Neural cell (in vitro differentiated cells): ENCODE data around the gene AGO3. TPM values are rescaled to one million over a fixed set of nuclear protein-coding genes. Genes with fewer than 3 reads are reported as not detected.

Experiments used
- H2AFZ ChIP-seq: fragments of 200-600, 300-800 bp; sonication (generic), shearing (Covaris generic); 2 replicates; pipeline ENCODE4 v1.6.0; 2014; ENCODE audit warnings: low read depth, mild to moderate bottlenecking, antibody characterized with exemption, low read length, moderate library complexity
- H3F3A ChIP-seq: fragments of 200-600 bp; shearing (Covaris generic); 2 replicates; pipeline ENCODE4 v1.6.1; 2016; ENCODE audit warnings: mild to moderate bottlenecking, moderate library complexity, mixed read lengths, antibody characterized with exemption, low read length; ENCODE audit not compliant: insufficient read depth, poor library complexity, severe bottlenecking
- H3K27ac ChIP-seq: fragments of 200-600, 300-800 bp; sonication (generic), shearing (Covaris generic); 2 replicates; pipeline ENCODE4 v1.5.1; 2014; ENCODE audit warnings: mild to moderate bottlenecking, low read length, moderate library complexity
- H3K27me3 ChIP-seq: fragments of 300-800, 200-600 bp; sonication (generic), shearing (Covaris generic); 2 replicates; pipeline ENCODE4 v1.6.0; 2014; ENCODE audit warnings: mild to moderate bottlenecking, low read depth, low read length, moderate library complexity; ENCODE audit not compliant: insufficient read depth
- H3K36me3 ChIP-seq: fragments of 300-800, 200-600 bp; sonication (generic), shearing (Covaris generic); 2 replicates; pipeline ENCODE4 v1.5.1; 2014; ENCODE audit warnings: mild to moderate bottlenecking, antibody characterized with exemption, low read length, moderate library complexity; ENCODE audit not compliant: insufficient read depth
- H3K4me2 ChIP-seq: fragments of 300-800, 200-600 bp; sonication (generic), shearing (Covaris generic); 2 replicates; pipeline ENCODE4 v1.6.0; 2014; ENCODE audit warnings: mild to moderate bottlenecking, low read length
- H3K4me3 ChIP-seq: fragments of 300-800, 200-600 bp; sonication (generic), shearing (Covaris generic); 2 replicates; pipeline ENCODE4 v1.5.1; 2014; ENCODE audit warnings: mild to moderate bottlenecking, low read length, moderate library complexity
- H3K79me2 ChIP-seq: fragments of 200-600 bp; shearing (Covaris generic); replicated peaks from 2 replicates; pipeline ENCODE4 v1.6.0; 2014; ENCODE audit warnings: mild to moderate bottlenecking, low read length, moderate library complexity; ENCODE audit not compliant: insufficient read depth
- H3K9ac ChIP-seq: fragments of 300-800, 200-600 bp; sonication (generic), shearing (Covaris generic); 2 replicates; pipeline ENCODE4 v1.6.1; 2016; ENCODE audit warnings: mild to moderate bottlenecking, low read length, mixed read lengths
- H3K9me2 ChIP-seq: fragments of 200-600 bp; shearing (Covaris generic); 2 replicates; pipeline ENCODE4 v1.6.1; 2016; ENCODE audit warnings: mild to moderate bottlenecking, low read length, mixed read lengths; ENCODE audit not compliant: insufficient read depth
- H3K9me3 ChIP-seq: fragments of 200-600, 300-800 bp; sonication (generic), shearing (Covaris generic); 2 replicates; pipeline ENCODE4 v1.6.1; 2016; ENCODE audit warnings: mild to moderate bottlenecking, mixed run types, low read length, moderate library complexity, mixed read lengths
- H4K20me1 ChIP-seq: fragments of 200-600 bp; shearing (Covaris generic); 2 replicates; pipeline ENCODE4 v1.6.1; 2016; ENCODE audit warnings: mild to moderate bottlenecking, mixed run types; ENCODE audit not compliant: insufficient read depth
- CTCF ChIP-seq: fragments of 450-650 bp; IDR thresholded peaks from 2 replicates; pipeline ENCODE4 v1.5.1; 2014; ENCODE audit warnings: antibody characterized with exemption, mild to moderate bottlenecking, moderate library complexity; ENCODE audit not compliant: poor library complexity, severe bottlenecking
- EP300 ChIP-seq: fragments of 450-650 bp; conservative IDR thresholded peaks from 2 replicates; pipeline ENCODE4 v1.6.1; 2014; ENCODE audit warnings: antibody characterized with exemption, mild to moderate bottlenecking, moderate library complexity; ENCODE audit not compliant: poor library complexity, severe bottlenecking
- EZH2 ChIP-seq: fragments of 200-600, 300-800 bp; shearing (Covaris generic), sonication (generic); IDR thresholded peaks from 2 replicates; pipeline ENCODE4 v1.6.1; 2014; ENCODE audit warnings: antibody characterized with exemption, low read length, borderline replicate concordance, mild to moderate bottlenecking; ENCODE audit not compliant: insufficient read depth, poor library complexity, severe bottlenecking
- MXI1 ChIP-seq: fragments of 450-650 bp; conservative IDR thresholded peaks from 2 replicates; pipeline ENCODE4 v1.6.1; 2014; ENCODE audit warnings: antibody characterized with exemption, mild to moderate bottlenecking; ENCODE audit not compliant: poor library complexity, severe bottlenecking
- POLR2AphosphoS5 ChIP-seq: IDR thresholded peaks from 2 replicates; pipeline ENCODE4 v1.6.1; 2012
- RAD21 ChIP-seq: fragments of 450-650 bp; conservative IDR thresholded peaks from 2 replicates; pipeline ENCODE4 v1.6.1; 2014; ENCODE audit warnings: antibody characterized with exemption, mild to moderate bottlenecking, moderate library complexity
- REST ChIP-seq: IDR thresholded peaks from 2 replicates; pipeline ENCODE4 v1.6.1; 2012; ENCODE audit warnings: borderline replicate concordance
- SMC3 ChIP-seq: fragments of 450-650 bp; conservative IDR thresholded peaks from 2 replicates; pipeline ENCODE4 v1.6.1; 2014; ENCODE audit warnings: antibody characterized with exemption, mild to moderate bottlenecking, moderate library complexity; ENCODE audit not compliant: poor library complexity
- TAF1 ChIP-seq: IDR thresholded peaks from 2 replicates; pipeline ENCODE4 v1.6.1; 2012; ENCODE audit warnings: low read depth
- polyA plus RNA-seq: library from polyadenylated mRNA; depleted of rRNA; stranded (reverse); fragments of >200 nt; gene quantifications from 2 replicates; pipeline ENCODE4 v1.2.3, GENCODE V29; 2014

Gene AGO3
- polyA plus RNA-seq, 1 donor from 2014 or later, result 9.4 TPM

GRCh38 chr1:36088265-36088576, 157.3 kb downstream of the AGO3 start:
- TF ChIP-seq REST (no peak), MXI1 (no peak), CTCF (no peak), POLR2AphosphoS5 (no peak), EZH2 (no peak), SMC3 (no peak), EP300 (no peak), RAD21 (no peak), TAF1 (no peak)
- H3K27ac ChIP-seq, result no peak overlapping the region

GRCh38 chr1:36088577-36089392, 157.9 kb downstream of the AGO3 start, which contains the start of gene ADPRS:
ADPRS (plus strand) TSS chr1:36088892; CDS start chr1:36088905, 13 bp downstream.
- H2AFZ ChIP-seq, result peak within 1 kb of the TSS; percentile 70
- no peaks in the 10 kb centered on the region for H3K9me2 ChIP-seq
- no peaks in the 10 kb centered on the region for H3F3A ChIP-seq
- peak within 1 kb of the TSS; percentile 73 for H3K27ac ChIP-seq
- H3K4me2 ChIP-seq, result peak within 1 kb of the TSS; percentile 74
- H3K4me3 ChIP-seq, result peak within 1 kb of the TSS; percentile 82
- H3K36me3 ChIP-seq, result no peaks in the 10 kb centered on the region
- H4K20me1 ChIP-seq, result no peaks in the 10 kb centered on the region
- peak; percentile 74 for TF ChIP-seq EP300
- peak; percentile 65 for TF ChIP-seq REST
- no peak for TF ChIP-seq EZH2
- peak; percentile 65 for TF ChIP-seq SMC3
- peak; percentile 99 for TF ChIP-seq CTCF
- peak; percentile 92 for TF ChIP-seq MXI1
- peak; percentile 98 for TF ChIP-seq POLR2AphosphoS5
- peak; percentile 38 for TF ChIP-seq RAD21
- peak; percentile 62 for TF ChIP-seq TAF1
- H3K9ac ChIP-seq, result peak within 1 kb of the TSS; percentile 89
- no peaks in the 10 kb centered on the region for H3K9me3 ChIP-seq
- H3K79me2 ChIP-seq, result peaks cover 16% of the 10 kb centered on the region
- H3K27me3 ChIP-seq, result no peaks in the 10 kb centered on the region

More at GRCh38 chr1:36088265-36088576, 157.3 kb downstream of the AGO3 start:
- Histone ChIP-seq H4K20me1 (no peaks in the 10 kb centered on the region), H3F3A (no peaks in the 10 kb centered on the region), H3K4me2 (no peak overlapping the region), H3K27me3 (no peaks in the 10 kb centered on the region), H3K79me2 (peaks cover 16% of the 10 kb centered on the region), H3K36me3 (no peaks in the 10 kb centered on the region), H3K9me3 (no peaks in the 10 kb centered on the region), H3K4me3 (peak overlapping the region; percentile 82), H2AFZ (no peak overlapping the region), H3K9me2 (no peaks in the 10 kb centered on the region), H3K9ac (no peak overlapping the region)
